Duodenal mucosa (tissue), 2 donors: ENCODE results near the gene LYPD8.
"Not testable (repeated sequence)": the region's sequence is repeated elsewhere in the genome, so short reads cannot be mapped to it uniquely, and the experiment has no call there.

Experiments used
- H3K27ac ChIP-seq: one replicate; pipeline ENCODE4 v1.7.0; 2013; ENCODE audit warnings: low read depth, low read length
- H3K27me3 ChIP-seq, 2 donors: one replicate each; pipeline ENCODE4 v1.7.0; 2013; ENCODE audit warnings: low read length in 2 of 2, control low read depth in 1 of 2; ENCODE audit not compliant: insufficient read depth in 2 of 2, control insufficient read depth in 1 of 2
- H3K36me3 ChIP-seq, 2 donors: one replicate each; pipeline ENCODE4 v1.7.0; 2013; ENCODE audit warnings: low read length in 2 of 2, control low read depth in 1 of 2; ENCODE audit not compliant: insufficient read depth in 2 of 2, control insufficient read depth in 1 of 2
- H3K4me1 ChIP-seq, 2 donors: one replicate each; pipeline ENCODE4 v1.7.0; 2013; ENCODE audit warnings: low read length in 2 of 2, control low read depth in 1 of 2; ENCODE audit not compliant: insufficient read depth in 2 of 2, control insufficient read depth in 1 of 2
- H3K4me3 ChIP-seq, 2 donors: one replicate each; pipeline ENCODE4 v1.7.0; 2013; ENCODE audit warnings: low read length in 2 of 2, low read depth in 1 of 2
- H3K9ac ChIP-seq, 2 donors: one replicate each; pipeline ENCODE4 v1.7.0; 2013; ENCODE audit warnings: low read length in 2 of 2, low read depth in 1 of 2
- H3K9me3 ChIP-seq, 2 donors: one replicate each; pipeline ENCODE4 v1.7.0; 2013; ENCODE audit warnings: low read length in 2 of 2, control low read depth in 1 of 2; ENCODE audit not compliant: control insufficient read depth in 1 of 2

Gene LYPD8

GRCh38 chr1:248790456-248790855 lies 34.9 kb upstream of the LYPD8 start:
- no peak overlapping the region for H3K9ac ChIP-seq
- no peak overlapping the region for H3K27ac ChIP-seq
- no peaks in the 10 kb centered on the region for H3K9me3 ChIP-seq
- H3K27me3 ChIP-seq = no peaks in the 10 kb centered on the region
- no peaks in the 10 kb centered on the region for H3K36me3 ChIP-seq
- H3K4me3 ChIP-seq = no peak overlapping the region
- peaks cover 16 to 22% of the 10 kb centered on the region in 2 donors for H3K4me1 ChIP-seq

- H3K27ac ChIP-seq, H3K9me3 ChIP-seq, H3K27me3 ChIP-seq, H3K4me3 ChIP-seq, H3K36me3 ChIP-seq, H3K9ac ChIP-seq: not testable (repeated sequence)
- peaks cover 16 to 22% of the 10 kb centered on the region in 2 donors for H3K4me1 ChIP-seq
These were observed 33.8 kb upstream of the LYPD8 start for GRCh38 chr1:248789337-248789736.

- no peaks in the 10 kb centered on the region for H3K36me3 ChIP-seq
- H3K4me1 ChIP-seq = peaks cover 21 to 25% of the 10 kb centered on the region in 2 donors
- no peak overlapping the region for H3K4me3 ChIP-seq
- no peak overlapping the region for H3K27ac ChIP-seq
- no peak overlapping the region for H3K9ac ChIP-seq
- H3K27me3 ChIP-seq = no peaks in the 10 kb centered on the region
- H3K9me3 ChIP-seq = no peaks in the 10 kb centered on the region
These were observed 32.8 kb upstream of the LYPD8 start for GRCh38 chr1:248788327-248788726.

- H3K36me3 ChIP-seq = no peaks in the 10 kb centered on the region
- H3K9me3 ChIP-seq = no peaks in the 10 kb centered on the region
- peaks cover 21 to 25% of the 10 kb centered on the region in 2 donors for H3K4me1 ChIP-seq
- no peak overlapping the region for H3K4me3 ChIP-seq
- no peak overlapping the region for H3K27ac ChIP-seq
- no peaks in the 10 kb centered on the region for H3K27me3 ChIP-seq
- H3K9ac ChIP-seq = no peak overlapping the region
These were observed 31.9 kb upstream of the LYPD8 start for GRCh38 chr1:248787430-248787829.

GRCh38 chr1:248786156-248786555 lies 30.6 kb upstream of the LYPD8 start:
- Histone ChIP-seq H3K9me3 (no peaks in the 10 kb centered on the region), H3K4me1 (peaks cover 17 to 22% of the 10 kb centered on the region in 2 donors), H3K36me3 (no peaks in the 10 kb centered on the region), H3K27me3 (no peaks in the 10 kb centered on the region), H3K27ac (no peak overlapping the region), H3K9ac (no peak overlapping the region), H3K4me3 (no peak overlapping the region)

- H3K9ac ChIP-seq = no peak overlapping the region
- no peak overlapping the region for H3K4me3 ChIP-seq
- H3K36me3 ChIP-seq = no peaks in the 10 kb centered on the region
- H3K9me3 ChIP-seq = no peaks in the 10 kb centered on the region
- peaks cover 15% of the 10 kb centered on the region in 2 donors for H3K4me1 ChIP-seq
- no peak overlapping the region for H3K27ac ChIP-seq
- peaks cover 0 to 2% of the 10 kb centered on the region in 2 donors for H3K27me3 ChIP-seq
These were observed 27.8 kb upstream of the LYPD8 start for GRCh38 chr1:248783367-248783766.

GRCh38 chr1:248782416-248783141 lies 27.0 kb upstream of the LYPD8 start:
- Histone ChIP-seq H3K4me3 (no peak overlapping the region), H3K9ac (no peak overlapping the region), H3K27ac (no peak overlapping the region), H3K9me3 (no peaks in the 10 kb centered on the region), H3K36me3 (no peaks in the 10 kb centered on the region), H3K27me3 (peaks cover 0 to 3% of the 10 kb centered on the region in 2 donors), H3K4me1 (peaks cover 13% of the 10 kb centered on the region in 2 donors)

GRCh38 chr1:248779350-248779749 lies 23.8 kb upstream of the LYPD8 start:
- Histone ChIP-seq H3K4me1 (peaks cover 18 to 23% of the 10 kb centered on the region in 2 donors), H3K4me3 (no peak overlapping the region), H3K27ac (no peak overlapping the region), H3K9ac (no peak overlapping the region), H3K36me3 (no peaks in the 10 kb centered on the region), H3K27me3 (peaks cover 0 to 3% of the 10 kb centered on the region in 2 donors), H3K9me3 (peaks cover 2 to 9% of the 10 kb centered on the region in 2 donors)

- Histone ChIP-seq H3K27me3 (peaks cover 0 to 3% of the 10 kb centered on the region in 2 donors), H3K36me3 (no peaks in the 10 kb centered on the region), H3K9ac (no peak overlapping the region), H3K27ac (no peak overlapping the region), H3K9me3 (peaks cover 2 to 9% of the 10 kb centered on the region in 2 donors), H3K4me1 (peaks cover 18 to 23% of the 10 kb centered on the region in 2 donors), H3K4me3 (no peak overlapping the region)
These were observed 23.3 kb upstream of the LYPD8 start for GRCh38 chr1:248778906-248779305.

- Histone ChIP-seq H3K9ac (no peak overlapping the region), H3K27me3 (peaks cover 2 to 3% of the 10 kb centered on the region in 2 donors), H3K9me3 (peaks cover 2 to 9% of the 10 kb centered on the region in 2 donors), H3K36me3 (no peaks in the 10 kb centered on the region), H3K4me1 (peaks cover 14 to 20% of the 10 kb centered on the region in 2 donors), H3K4me3 (no peak overlapping the region), H3K27ac (no peak overlapping the region)
These were observed 21.4 kb upstream of the LYPD8 start for GRCh38 chr1:248776991-248777390.
